ENCODE measurements around the gene TWIST1.

The TWIST1 gene

GRCh38 chr7:19113002-19113350 lies 4.5 kb downstream of the TWIST1 start:
- DNase-seq (ENCODE audit: low spot score): no peak

- DNase-seq (ENCODE audit: low spot score): no peak
These were observed 5.0 kb downstream of the TWIST1 start for GRCh38 chr7:19112274-19113001.

GRCh38 chr7:19111474-19112273 lies 5.8 kb downstream of the TWIST1 start:
- no peak for DNase-seq (ENCODE audit: low spot score)

GRCh38 chr7:19110776-19111175 lies 6.7 kb downstream of the TWIST1 start:
- no peak for DNase-seq (ENCODE audit: low spot score)

- no peak for DNase-seq (ENCODE audit: low spot score)
These were observed 7.3 kb downstream of the TWIST1 start for GRCh38 chr7:19110026-19110730.

GRCh38 chr7:19109000-19109946 lies 8.2 kb downstream of the TWIST1 start:
- DNase-seq (ENCODE audit: low spot score): no peak

GRCh38 chr7:19107356-19108146 lies 9.9 kb downstream of the TWIST1 start:
- DNase-seq (ENCODE audit: low spot score): no peak

- no peak for DNase-seq (ENCODE audit: low spot score)
These were observed 10.4 kb downstream of the TWIST1 start for GRCh38 chr7:19107081-19107355.

- no peak for DNase-seq (ENCODE audit: low spot score)
These were observed 11.0 kb downstream of the TWIST1 start for GRCh38 chr7:19106241-19107080.

- DNase-seq (ENCODE audit: low spot score): no peak
These were observed 11.9 kb downstream of the TWIST1 start for GRCh38 chr7:19105546-19105945.

GRCh38 chr7:19104811-19105210 lies 12.6 kb downstream of the TWIST1 start:
- no peak for DNase-seq (ENCODE audit: low spot score)

- DNase-seq (ENCODE audit: low spot score): no peak
These were observed 14.6 kb downstream of the TWIST1 start for GRCh38 chr7:19102884-19103283.

GRCh38 chr7:19101909-19102308 lies 15.5 kb downstream of the TWIST1 start:
- no peak for DNase-seq (ENCODE audit: low spot score)

GRCh38 chr7:19101472-19101871 lies 16.0 kb downstream of the TWIST1 start:
- DNase-seq (ENCODE audit: low spot score): no peak

- no peak for DNase-seq (ENCODE audit: low spot score)
These were observed 17.5 kb downstream of the TWIST1 start for GRCh38 chr7:19099924-19100323.

GRCh38 chr7:19099194-19099593 lies 18.2 kb downstream of the TWIST1 start:
- no peak for DNase-seq (ENCODE audit: low spot score)

GRCh38 chr7:19098510-19098909 lies 18.9 kb downstream of the TWIST1 start:
- no peak for DNase-seq (ENCODE audit: low spot score)

- no peak for DNase-seq (ENCODE audit: low spot score)
These were observed 20.0 kb downstream of the TWIST1 start for GRCh38 chr7:19097165-19098055.

- no peak for DNase-seq (ENCODE audit: low spot score)
These were observed 22.0 kb downstream of the TWIST1 start for GRCh38 chr7:19095353-19095860.

Data from hematopoietic multipotent progenitor cell treated with erythropoietin and hydrocortisone succinate and interleukin-3 and kit ligand, for 17 days (in vitro differentiated cells).